VCaP (cell line): ENCODE data around the gene KCNIP4.

Source experiments
- H3K27ac ChIP-seq: fragments of 450-650 bp; 2 replicates; pipeline ENCODE4 v1.5.1; 2017
- CTCF ChIP-seq: fragments of 450-650 bp; conservative IDR thresholded peaks from 2 replicates; pipeline ENCODE4 v1.5.1; 2017; ENCODE audit warnings: mild to moderate bottlenecking, moderate library complexity

The KCNIP4 gene

GRCh38 chr4:20683766-20684165 lies 1264.8 kb downstream of the KCNIP4 start:
- H3K27ac ChIP-seq: no peak overlapping the region
- no peak for TF ChIP-seq CTCF

GRCh38 chr4:20682853-20683252 lies 1265.7 kb downstream of the KCNIP4 start:
- no peak overlapping the region for H3K27ac ChIP-seq
- TF ChIP-seq CTCF: no peak

- H3K27ac ChIP-seq: no peak overlapping the region
- no peak for TF ChIP-seq CTCF
These were observed 1267.3 kb downstream of the KCNIP4 start for GRCh38 chr4:20681271-20681670.

GRCh38 chr4:20680736-20681135 lies 1267.8 kb downstream of the KCNIP4 start:
- TF ChIP-seq CTCF: no peak
- no peak overlapping the region for H3K27ac ChIP-seq

- no peak for TF ChIP-seq CTCF
- no peak overlapping the region for H3K27ac ChIP-seq
These were observed 1268.6 kb downstream of the KCNIP4 start for GRCh38 chr4:20679951-20680350.
